GM12891 (cell line): ENCODE results near the gene SUMF1.

Source experiments
- PAX5 ChIP-seq: IDR thresholded peaks from 2 replicates; pipeline ENCODE4 v1.6.1; 2011; ENCODE audit warnings: low read length, moderate library complexity, mild to moderate bottlenecking; ENCODE audit not compliant: insufficient read depth, severe bottlenecking
- POLR2A ChIP-seq: IDR thresholded peaks from 2 replicates; pipeline ENCODE4 v1.6.1; 2011; ENCODE audit warnings: low read depth, low read length, control low read depth
- POLR2AphosphoS5 ChIP-seq: IDR thresholded peaks from 2 replicates; pipeline ENCODE4 v1.6.1; 2011; ENCODE audit warnings: low read depth, low read length, control low read depth
- POU2F2 ChIP-seq: IDR thresholded peaks from 2 replicates; pipeline ENCODE4 v1.6.1; 2011; ENCODE audit warnings: low read depth, mild to moderate bottlenecking, control low read depth, low read length, moderate library complexity
- SPI1 ChIP-seq: IDR thresholded peaks from 2 replicates; pipeline ENCODE4 v1.6.1; 2011; ENCODE audit warnings: low read depth, low read length, control low read depth
- TAF1 ChIP-seq: IDR thresholded peaks from 2 replicates; pipeline ENCODE4 v1.6.1; 2011; ENCODE audit warnings: low read depth, low read length, control low read depth

GRCh38 chr3:4373669-4374068 lies 93.4 kb downstream of the SUMF1 start:
- TF ChIP-seq POLR2A (no peak), POLR2AphosphoS5 (no peak), PAX5 (no peak), TAF1 (no peak), SPI1 (no peak), POU2F2 (no peak)
